Stimulated activated naive CD8-positive, alpha-beta T cell treated with anti-CD3 and anti-CD28 coated beads, Interleukin-15, Interleukin-2, amounts not matched to agents 100 ng/mL and 50 ng/mL, for 24 hours (primary cell): ENCODE results near the gene XPNPEP2.

Experiments used
- H3K27ac Mint-ChIP-seq: one replicate; pipeline ENCODE4 v1.8.0; 2021; ENCODE audit warnings: mild to moderate bottlenecking, mixed read lengths
- H3K27me3 Mint-ChIP-seq: one replicate; pipeline ENCODE4 v1.8.0; 2021; ENCODE audit warnings: mixed read lengths
- H3K36me3 Mint-ChIP-seq: one replicate; pipeline ENCODE4 v1.8.0; 2021; ENCODE audit warnings: low read depth, mixed read lengths
- H3K4me1 Mint-ChIP-seq: one replicate; pipeline ENCODE4 v1.8.0; 2021; ENCODE audit warnings: low read depth, mixed read lengths
- H3K4me3 Mint-ChIP-seq: one replicate; pipeline ENCODE4 v1.8.0; 2021; ENCODE audit warnings: mild to moderate bottlenecking, mixed read lengths
- H3K9me3 Mint-ChIP-seq: one replicate; pipeline ENCODE4 v1.8.0; 2021; ENCODE audit warnings: mixed read lengths

The XPNPEP2 gene

DNA sequence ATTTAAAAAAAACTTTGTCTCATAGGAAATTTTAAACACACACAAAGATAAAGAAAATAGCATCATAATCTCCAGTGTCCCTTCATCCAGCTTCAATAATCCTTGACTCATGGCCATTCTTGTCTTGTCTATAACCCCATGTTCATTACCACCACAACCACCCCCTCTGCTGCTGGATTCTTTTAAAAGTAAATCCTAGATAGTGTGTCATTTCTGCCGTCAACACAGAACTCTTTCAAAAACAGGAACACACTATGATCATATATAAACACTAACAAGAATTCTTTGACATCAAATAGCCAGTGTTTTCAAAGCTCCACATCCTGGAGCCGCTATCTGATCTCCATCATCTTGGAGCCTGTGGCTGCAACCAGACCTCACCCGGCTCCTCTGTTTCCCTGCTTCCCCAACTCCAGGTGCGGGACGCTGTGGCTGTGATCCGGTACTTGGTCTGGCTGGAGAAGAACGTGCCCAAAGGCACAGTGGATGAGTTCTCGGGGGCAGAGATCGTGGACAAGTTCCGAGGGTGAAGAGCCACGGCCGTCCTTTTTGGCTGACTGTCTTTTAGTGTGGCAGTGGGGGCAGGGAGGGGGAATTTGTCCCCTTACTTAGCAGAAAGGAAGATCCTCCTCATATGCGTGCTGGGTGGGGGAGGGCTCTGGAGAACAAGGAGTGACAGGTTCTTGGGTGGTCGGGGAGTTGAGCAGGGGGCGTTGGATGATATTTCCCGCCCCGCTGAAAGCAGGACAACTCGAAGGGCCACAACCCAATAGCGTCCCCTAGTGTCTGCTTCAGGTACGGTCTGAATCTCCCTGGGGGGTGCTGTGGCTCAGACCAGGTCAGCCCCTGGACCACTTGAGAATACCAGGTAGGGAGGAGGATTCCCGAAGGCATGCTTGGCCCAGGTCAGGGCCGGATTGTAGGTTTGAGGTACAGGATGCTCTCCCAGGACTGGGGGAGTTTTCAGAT is 15.6 kb downstream of the XPNPEP2 start:
- Mint-ChIP-seq H3K4me1 (peaks cover 45% of the 10 kb centered on the region), H3K36me3 (no peaks in the 10 kb centered on the region), H3K27ac (no peak overlapping the region), H3K27me3 (no peaks in the 10 kb centered on the region), H3K4me3 (no peak overlapping the region), H3K9me3 (no peaks in the 10 kb centered on the region)

DNA sequence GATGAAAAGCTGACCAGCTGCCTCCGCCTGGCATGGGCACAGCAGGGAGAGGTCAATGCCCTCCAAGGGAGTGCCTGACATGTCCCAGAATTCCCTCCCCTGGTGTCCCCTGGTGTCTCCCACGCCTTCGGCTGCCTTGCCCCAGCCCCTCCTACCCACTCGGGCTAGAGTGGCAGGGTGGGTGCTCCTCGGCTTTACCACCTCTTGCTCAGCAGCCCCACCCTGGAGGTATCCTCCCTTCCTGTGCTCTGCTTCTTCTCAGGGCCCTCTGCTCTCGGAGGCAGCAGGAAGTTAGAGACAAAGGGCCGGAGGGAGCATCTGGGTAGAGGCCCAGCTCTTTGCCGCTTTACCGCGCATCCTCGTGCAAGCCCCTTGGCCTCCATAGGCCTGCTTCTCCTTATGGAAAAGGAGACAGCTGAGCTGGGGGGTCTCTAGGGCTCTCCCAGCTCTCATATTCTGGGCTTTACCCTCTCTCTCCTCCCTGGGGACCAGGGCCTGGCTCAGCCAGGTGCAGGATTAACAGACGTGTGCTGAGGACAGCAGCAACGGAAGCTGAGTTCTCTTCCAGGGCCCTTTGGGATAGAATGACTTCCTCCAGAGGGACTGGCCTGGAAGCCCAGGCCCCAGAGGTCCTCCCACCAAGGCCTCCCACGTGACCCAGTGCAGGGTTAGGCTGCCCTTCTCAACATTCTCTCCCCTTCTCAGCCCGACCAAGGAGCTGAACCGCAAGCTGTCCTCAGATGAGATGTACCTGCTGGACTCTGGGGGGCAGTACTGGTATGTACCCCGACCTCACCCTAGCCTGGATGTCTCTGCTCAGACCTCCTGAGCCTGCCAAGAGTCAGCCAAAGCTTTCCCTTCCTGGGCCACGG is 17.2 kb downstream of the XPNPEP2 start:
- peak overlapping the region; percentile 23 for H3K4me3 Mint-ChIP-seq
- no peaks in the 10 kb centered on the region for H3K9me3 Mint-ChIP-seq
- peaks cover 60% of the 10 kb centered on the region for H3K4me1 Mint-ChIP-seq
- H3K36me3 Mint-ChIP-seq = no peaks in the 10 kb centered on the region
- no peak overlapping the region for H3K27ac Mint-ChIP-seq
- H3K27me3 Mint-ChIP-seq = no peaks in the 10 kb centered on the region

DNA sequence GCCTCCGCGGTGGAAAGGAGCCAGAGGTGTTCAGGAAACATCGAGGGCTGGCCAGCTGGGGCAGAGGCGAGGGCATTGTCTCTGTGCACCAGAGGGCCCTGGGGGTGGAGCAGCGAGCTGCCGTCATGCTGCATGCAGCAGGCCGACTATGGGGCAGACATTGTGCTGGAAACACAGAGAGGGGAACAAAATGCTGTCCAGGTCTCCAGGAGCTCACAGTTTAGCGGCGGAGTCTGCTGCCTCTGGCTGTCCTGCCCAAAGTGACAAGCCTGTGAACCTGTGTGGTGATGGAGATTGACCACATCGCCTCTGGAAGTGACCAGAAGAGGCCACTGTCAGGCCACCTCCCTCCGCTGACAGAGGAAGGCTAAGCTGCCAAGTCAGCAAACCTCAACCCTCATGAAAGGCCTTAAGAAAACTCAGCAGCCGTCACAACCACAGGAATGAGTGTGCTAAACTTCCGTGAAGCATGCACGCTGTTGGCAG is 20.8 kb downstream of the XPNPEP2 start:
- H3K27ac Mint-ChIP-seq = peak overlapping the region; percentile 79
- peaks cover 59% of the 10 kb centered on the region for H3K4me1 Mint-ChIP-seq
- H3K27me3 Mint-ChIP-seq = no peaks in the 10 kb centered on the region
- H3K4me3 Mint-ChIP-seq = no peak overlapping the region
- H3K9me3 Mint-ChIP-seq = no peaks in the 10 kb centered on the region
- no peaks in the 10 kb centered on the region for H3K36me3 Mint-ChIP-seq

DNA sequence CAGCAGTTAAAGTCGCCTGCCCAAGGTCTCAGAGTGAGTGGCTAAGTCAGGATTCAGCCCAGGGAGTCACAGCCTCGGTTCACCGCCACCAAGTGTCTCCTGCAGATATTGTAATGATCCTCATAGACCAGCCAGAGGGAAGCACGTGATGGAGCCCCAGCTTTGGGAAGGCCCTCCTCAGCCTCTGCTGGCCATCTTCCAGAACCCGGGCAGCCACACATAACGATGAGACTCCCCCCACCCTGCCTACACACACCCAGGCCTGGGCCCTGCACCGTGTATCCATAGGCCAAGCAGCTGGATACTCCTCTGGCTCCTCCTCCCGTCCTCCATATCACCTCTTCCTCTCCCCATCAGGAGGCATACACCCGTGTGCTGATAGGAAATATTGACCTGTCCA is 21.4 kb downstream of the XPNPEP2 start:
- Mint-ChIP-seq H3K4me3 (no peak overlapping the region), H3K9me3 (no peaks in the 10 kb centered on the region), H3K36me3 (no peaks in the 10 kb centered on the region), H3K27me3 (no peaks in the 10 kb centered on the region), H3K4me1 (peaks cover 55% of the 10 kb centered on the region), H3K27ac (peak overlapping the region; percentile 79)

DNA sequence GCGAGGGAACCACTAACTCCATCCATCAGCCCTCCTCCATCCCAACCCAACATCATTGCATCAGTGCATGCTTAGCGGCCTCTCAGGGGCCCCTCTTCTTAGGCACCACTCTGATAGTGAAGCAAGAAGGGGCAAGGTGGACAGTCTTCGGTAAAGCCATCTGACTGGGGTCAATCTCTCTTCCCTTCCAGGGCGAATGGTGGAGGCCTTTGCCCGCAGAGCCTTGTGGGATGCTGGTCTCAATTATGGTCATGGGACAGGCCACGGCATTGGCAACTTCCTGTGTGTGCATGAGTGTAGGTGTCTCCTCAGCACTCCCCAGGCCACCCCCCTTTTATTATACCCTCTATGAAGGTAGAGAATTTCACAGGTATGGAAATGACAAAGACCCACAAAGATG is 22.2 kb downstream of the XPNPEP2 start:
- no peak overlapping the region for H3K27ac Mint-ChIP-seq

DNA sequence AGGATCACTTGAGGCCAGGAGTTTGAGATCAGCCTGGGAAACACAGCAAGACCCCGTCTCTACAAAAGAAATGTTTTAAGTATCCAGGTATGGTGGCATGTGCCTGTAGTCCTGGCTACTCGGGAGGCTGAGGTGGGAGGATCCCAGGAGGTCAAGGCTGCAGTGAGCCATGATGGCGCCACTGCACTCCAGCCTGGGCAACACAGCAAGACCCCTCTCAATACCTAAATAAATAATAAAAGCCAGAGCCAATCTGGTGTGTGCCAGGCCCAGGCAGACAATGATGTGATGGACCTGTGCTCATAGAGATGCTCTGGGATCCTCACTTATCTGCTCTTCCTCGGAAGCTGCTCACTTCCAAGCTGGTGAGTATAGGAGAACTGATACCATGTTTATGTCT is 22.8 kb downstream of the XPNPEP2 start:
- Mint-ChIP-seq H3K4me1 (peaks cover 46% of the 10 kb centered on the region), H3K27me3 (no peaks in the 10 kb centered on the region), H3K9me3 (no peaks in the 10 kb centered on the region), H3K4me3 (no peak overlapping the region), H3K27ac (peak overlapping the region; percentile 31), H3K36me3 (no peaks in the 10 kb centered on the region)

More for the DNA sequence above, 22.2 kb downstream of the XPNPEP2 start:
- Mint-ChIP-seq H3K27me3 (no peaks in the 10 kb centered on the region), H3K4me1 (peaks cover 52% of the 10 kb centered on the region), H3K9me3 (no peaks in the 10 kb centered on the region), H3K4me3 (no peak overlapping the region), H3K36me3 (no peaks in the 10 kb centered on the region)

DNA sequence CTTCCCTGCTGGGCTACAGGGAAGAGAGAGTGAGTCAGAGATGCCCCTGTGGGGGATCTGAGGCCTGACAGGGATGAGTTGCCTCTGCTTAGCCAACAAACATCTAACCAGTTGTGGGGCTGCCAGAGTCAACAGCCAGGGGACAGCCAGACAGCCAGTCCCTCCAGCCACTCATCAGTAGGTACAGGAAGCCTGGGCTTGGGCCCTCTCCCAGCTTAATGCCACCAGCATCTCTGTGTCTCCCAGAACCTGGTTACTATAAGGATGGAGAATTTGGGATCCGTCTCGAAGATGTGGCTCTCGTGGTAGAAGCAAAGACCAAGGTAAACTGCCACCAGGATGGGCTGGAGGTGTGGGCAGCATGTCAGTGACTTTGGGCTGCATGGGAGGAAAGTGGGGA is 23.7 kb downstream of the XPNPEP2 start:
- no peak overlapping the region for H3K4me3 Mint-ChIP-seq
- no peaks in the 10 kb centered on the region for H3K27me3 Mint-ChIP-seq
- H3K36me3 Mint-ChIP-seq = no peaks in the 10 kb centered on the region
- H3K4me1 Mint-ChIP-seq = peaks cover 44% of the 10 kb centered on the region
- no peak overlapping the region for H3K27ac Mint-ChIP-seq
- H3K9me3 Mint-ChIP-seq = no peaks in the 10 kb centered on the region

DNA sequence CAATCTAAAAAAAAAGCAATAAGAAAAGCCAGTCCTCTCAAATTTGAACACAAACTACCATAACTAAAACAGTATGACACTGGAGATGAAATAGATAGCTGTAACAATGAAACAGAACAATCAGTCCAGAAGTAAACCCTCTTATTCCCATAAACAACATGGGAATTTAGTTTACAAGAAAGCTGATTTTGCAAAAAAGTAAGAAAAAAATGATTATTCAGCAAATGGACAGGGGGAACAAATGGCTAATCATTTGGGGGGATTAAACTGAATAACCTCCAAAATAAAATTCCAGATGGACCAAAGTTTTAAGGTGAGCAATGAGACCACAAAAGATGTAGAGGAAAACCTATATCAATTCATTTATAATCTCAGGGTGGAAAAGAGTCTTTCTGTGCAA is 24.9 kb downstream of the XPNPEP2 start:
- peaks cover 44% of the 10 kb centered on the region for H3K4me1 Mint-ChIP-seq
- H3K27me3 Mint-ChIP-seq = no peaks in the 10 kb centered on the region
- H3K27ac Mint-ChIP-seq = no peak overlapping the region
- H3K36me3 Mint-ChIP-seq = no peaks in the 10 kb centered on the region
- no peaks in the 10 kb centered on the region for H3K9me3 Mint-ChIP-seq
- no peak overlapping the region for H3K4me3 Mint-ChIP-seq

DNA sequence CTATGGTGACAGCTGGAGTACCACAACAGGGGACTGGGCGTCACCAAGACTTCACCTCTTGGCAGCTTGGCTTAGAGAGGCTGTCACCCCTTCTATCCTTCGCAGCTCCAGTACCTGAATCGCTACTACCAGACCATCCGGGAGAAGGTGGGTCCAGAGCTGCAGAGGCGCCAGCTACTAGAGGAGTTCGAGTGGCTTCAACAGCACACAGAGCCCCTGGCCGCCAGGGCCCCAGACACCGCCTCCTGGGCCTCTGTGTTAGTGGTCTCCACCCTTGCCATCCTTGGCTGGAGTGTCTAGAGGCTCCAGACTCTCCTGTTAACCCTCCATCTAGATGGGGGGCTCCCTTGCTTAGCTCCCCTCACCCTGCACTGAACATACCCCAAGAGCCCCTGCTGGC is 29.4 kb downstream of the XPNPEP2 start:
- Mint-ChIP-seq H3K27me3 (no peaks in the 10 kb centered on the region), H3K36me3 (no peaks in the 10 kb centered on the region), H3K4me3 (no peak overlapping the region), H3K27ac (peak overlapping the region; percentile 81), H3K4me1 (peaks cover 57% of the 10 kb centered on the region), H3K9me3 (no peaks in the 10 kb centered on the region)

DNA sequence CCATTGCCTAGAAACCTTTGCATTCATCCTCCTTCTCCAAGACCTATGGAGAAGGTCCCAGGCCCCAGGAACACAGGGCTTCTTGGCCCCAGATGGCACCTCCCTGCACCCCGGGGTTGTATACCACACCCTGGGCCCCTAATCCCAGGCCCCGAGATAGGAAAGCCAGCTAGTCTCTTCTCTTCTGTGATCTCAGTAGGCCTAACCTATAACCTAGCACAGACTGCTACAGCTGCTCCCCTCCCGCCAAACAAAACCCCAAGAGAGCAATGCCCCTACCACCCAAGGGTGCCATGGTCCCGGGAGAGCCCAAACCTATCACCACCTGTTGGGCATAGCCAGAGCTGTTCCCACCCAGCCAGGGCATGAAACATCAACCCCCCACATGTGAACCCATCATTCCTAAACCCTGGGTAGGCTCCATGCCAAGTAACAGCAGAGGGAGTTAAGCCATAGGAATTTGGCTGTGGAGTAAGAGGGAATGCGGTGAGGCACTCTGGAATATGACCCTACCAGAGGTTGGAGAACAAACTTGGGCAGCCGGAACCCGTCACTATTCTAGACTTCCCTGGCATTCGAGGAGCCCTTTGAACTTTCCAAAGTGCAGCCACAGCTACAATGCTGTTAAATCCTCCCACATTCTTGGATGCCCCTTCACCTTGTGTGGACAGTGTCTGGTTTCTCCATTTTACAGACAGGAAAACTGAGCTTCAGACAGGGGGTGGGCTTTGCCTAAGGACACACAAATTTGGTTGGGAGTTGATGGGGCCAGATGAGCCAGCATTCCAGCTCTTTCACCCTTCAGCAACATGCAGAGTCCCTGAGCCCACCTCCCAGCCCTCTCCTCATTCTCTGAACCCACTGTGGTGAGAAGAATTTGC is 30.0 kb downstream of the XPNPEP2 start:
- Mint-ChIP-seq H3K4me3 (peak overlapping the region; percentile 41), H3K4me1 (peaks cover 64% of the 10 kb centered on the region), H3K36me3 (no peaks in the 10 kb centered on the region), H3K9me3 (no peaks in the 10 kb centered on the region), H3K27ac (peak overlapping the region; percentile 81), H3K27me3 (no peaks in the 10 kb centered on the region)

DNA sequence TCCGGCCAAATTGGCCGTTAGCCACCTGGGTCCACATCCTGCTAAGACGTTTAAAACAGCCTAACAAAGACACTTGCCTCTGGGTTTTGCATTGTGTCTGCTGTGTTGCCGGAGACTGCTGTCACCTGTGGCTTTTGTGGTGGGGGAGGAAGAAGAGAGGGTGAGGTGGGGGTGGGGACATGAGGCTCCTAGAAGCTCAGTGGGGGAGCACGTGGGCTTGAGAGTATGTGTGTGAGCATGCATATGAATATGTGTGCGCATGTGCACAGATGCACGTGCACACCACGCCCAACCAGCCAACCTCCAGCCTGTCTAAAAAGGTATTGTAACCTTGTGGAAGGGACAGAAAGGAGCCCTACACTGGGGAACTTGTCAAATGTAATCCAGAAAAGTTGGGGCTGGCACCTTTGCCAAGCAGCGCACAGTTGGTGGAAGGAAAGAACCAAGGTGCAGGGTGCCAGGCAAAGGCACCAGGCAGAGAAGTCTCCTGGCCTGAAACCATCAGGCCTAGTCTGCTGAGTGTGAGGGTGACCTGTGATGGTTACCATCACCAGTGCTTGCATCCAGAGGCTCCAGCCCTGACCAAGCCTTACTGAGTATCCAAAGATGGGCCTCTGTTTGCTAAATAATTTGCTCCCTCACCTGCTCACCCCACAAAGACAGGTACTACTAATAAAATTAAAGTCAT is 30.8 kb downstream of the XPNPEP2 start:
- Mint-ChIP-seq H3K27ac (peak overlapping the region; percentile 81), H3K9me3 (no peaks in the 10 kb centered on the region), H3K4me1 (peaks cover 72% of the 10 kb centered on the region), H3K36me3 (no peaks in the 10 kb centered on the region), H3K27me3 (no peaks in the 10 kb centered on the region), H3K4me3 (peak overlapping the region; percentile 41)

DNA sequence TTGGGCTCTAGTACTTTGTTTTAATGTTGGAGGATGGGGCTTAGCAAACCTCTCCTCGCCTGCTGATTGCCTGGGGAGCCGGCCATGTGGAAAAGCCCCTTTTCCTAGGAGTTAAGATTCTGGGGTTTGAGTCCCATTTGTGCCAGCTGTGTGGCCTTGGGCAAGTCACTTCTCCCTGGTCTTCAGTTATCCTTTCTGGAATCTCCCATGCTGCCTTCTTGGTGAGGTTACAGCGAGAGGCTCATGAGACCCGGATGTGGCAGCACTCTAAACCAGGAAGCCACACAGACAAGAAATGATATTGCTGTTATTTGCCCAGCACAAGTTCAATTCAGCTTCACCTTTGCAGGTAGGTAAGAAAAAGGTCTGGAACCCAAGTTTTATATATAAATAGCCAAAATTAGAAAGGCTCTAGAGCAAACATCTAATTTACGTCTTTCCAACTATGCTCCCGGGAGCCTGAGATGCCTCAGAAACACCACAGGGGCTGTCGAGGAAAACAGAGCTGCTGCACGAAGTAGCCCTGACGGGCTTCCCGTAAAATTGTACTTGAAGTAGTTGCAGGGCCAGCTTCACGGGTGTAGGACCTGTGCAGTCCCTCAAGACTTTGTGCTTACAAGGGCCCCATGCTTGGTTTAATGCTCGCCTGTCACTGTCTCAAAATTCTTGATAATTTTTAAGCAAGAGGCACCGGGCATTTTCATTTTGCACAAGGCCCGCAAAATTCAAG is 32.7 kb downstream of the XPNPEP2 start:
- peaks cover 82% of the 10 kb centered on the region for H3K4me1 Mint-ChIP-seq
- no peaks in the 10 kb centered on the region for H3K27me3 Mint-ChIP-seq
- H3K36me3 Mint-ChIP-seq = no peaks in the 10 kb centered on the region
- no peak overlapping the region for H3K4me3 Mint-ChIP-seq
- no peaks in the 10 kb centered on the region for H3K9me3 Mint-ChIP-seq
- peak overlapping the region; percentile 86 for H3K27ac Mint-ChIP-seq

DNA sequence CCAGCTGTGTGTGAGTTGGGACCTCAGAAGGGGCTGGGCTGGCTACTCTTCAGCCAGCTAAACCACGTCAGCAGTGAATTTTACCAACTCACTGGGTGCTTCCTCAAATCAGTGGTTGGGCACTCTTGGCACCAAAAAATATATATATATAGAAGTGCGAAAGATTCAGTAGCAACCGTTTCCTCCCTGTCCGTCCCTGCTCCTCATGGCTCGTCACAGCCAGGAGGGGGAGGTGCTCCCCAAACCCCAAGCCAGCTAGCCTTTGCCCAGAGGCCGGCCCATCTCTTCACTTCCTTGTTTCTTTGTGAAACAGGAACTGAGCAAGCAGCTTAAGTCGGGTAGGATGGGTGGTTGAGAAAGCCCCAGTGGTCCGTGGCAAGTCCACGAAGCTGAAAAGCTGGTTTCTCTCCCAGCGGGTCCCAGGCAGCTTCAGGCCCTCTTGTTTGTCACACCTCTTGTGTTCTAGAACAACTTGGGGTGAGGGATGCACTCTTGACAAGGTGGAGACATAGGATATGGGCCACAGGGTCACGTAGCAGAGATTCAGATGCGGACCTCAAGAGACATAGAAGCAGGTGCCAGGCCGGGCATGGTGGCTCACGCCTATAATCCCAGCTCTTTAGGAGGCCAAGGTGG is 34.1 kb downstream of the XPNPEP2 start:
- H3K4me1 Mint-ChIP-seq = peaks cover 89% of the 10 kb centered on the region
- H3K9me3 Mint-ChIP-seq = no peaks in the 10 kb centered on the region
- H3K4me3 Mint-ChIP-seq = no peak overlapping the region
- H3K27ac Mint-ChIP-seq = peak overlapping the region; percentile 85
- H3K36me3 Mint-ChIP-seq = no peaks in the 10 kb centered on the region
- no peaks in the 10 kb centered on the region for H3K27me3 Mint-ChIP-seq
